Suppressor macrophage treated with lipopolysaccharide for 4 hours (primary cell): ENCODE measurements around the gene PKIB.
"Not testable (repeated sequence)": the region's sequence is repeated elsewhere in the genome, so short reads cannot be mapped to it uniquely, and the experiment has no call there.

ENCODE experiments used
- DNase-seq: peaks from one replicate; pipeline ENCODE4 v3.0.0-alpha.2; 2020

Gene PKIB

GRCh38 chr6:122621638-122622037 is 11.4 kb downstream of the PKIB start:
- no peak for DNase-seq

- DNase-seq: no peak
Observed at GRCh38 chr6:122622479-122622878, 12.3 kb downstream of the PKIB start.

- DNase-seq: no peak
Observed at GRCh38 chr6:122623279-122623678, 13.1 kb downstream of the PKIB start.

GRCh38 chr6:122624853-122625252 is 14.6 kb downstream of the PKIB start:
- DNase-seq: no peak

- DNase-seq: no peak
Observed at GRCh38 chr6:122628714-122629113, 18.5 kb downstream of the PKIB start.

GRCh38 chr6:122631571-122632249 is 21.5 kb downstream of the PKIB start:
- no peak for DNase-seq

- no peak for DNase-seq
Observed at GRCh38 chr6:122640366-122640765, 30.2 kb downstream of the PKIB start.

- no peak for DNase-seq
Observed at GRCh38 chr6:122641819-122642218, 31.6 kb downstream of the PKIB start.

GRCh38 chr6:122642604-122643003 is 32.4 kb downstream of the PKIB start:
- not testable (repeated sequence) for DNase-seq

- DNase-seq: no peak
Observed at GRCh38 chr6:122645256-122645655, 35.1 kb downstream of the PKIB start.

GRCh38 chr6:122647765-122648164 is 37.6 kb downstream of the PKIB start:
- no peak for DNase-seq

GRCh38 chr6:122648726-122649125 is 38.5 kb downstream of the PKIB start:
- peak; percentile 3 for DNase-seq

- DNase-seq: no peak
Observed at GRCh38 chr6:122649701-122650100, 39.5 kb downstream of the PKIB start.

GRCh38 chr6:122650403-122650802 is 40.2 kb downstream of the PKIB start:
- DNase-seq: no peak

GRCh38 chr6:122651031-122651430 is 40.8 kb downstream of the PKIB start:
- no peak for DNase-seq

- no peak for DNase-seq
Observed at GRCh38 chr6:122651604-122652003, 41.4 kb downstream of the PKIB start.

- DNase-seq: no peak
Observed at GRCh38 chr6:122652431-122652830, 42.2 kb downstream of the PKIB start.

- no peak for DNase-seq
Observed at GRCh38 chr6:122653094-122653493, 42.9 kb downstream of the PKIB start.

- no peak for DNase-seq
Observed at GRCh38 chr6:122654012-122654411, 43.8 kb downstream of the PKIB start.

- DNase-seq: no peak
Observed at GRCh38 chr6:122657601-122658000, 47.4 kb downstream of the PKIB start.

GRCh38 chr6:122660296-122660695 is 50.1 kb downstream of the PKIB start:
- DNase-seq: no peak

GRCh38 chr6:122663981-122664380 is 53.8 kb downstream of the PKIB start:
- no peak for DNase-seq

GRCh38 chr6:122665929-122666328 is 55.7 kb downstream of the PKIB start:
- DNase-seq: no peak

- no peak for DNase-seq
Observed at GRCh38 chr6:122666418-122666817, 56.2 kb downstream of the PKIB start.

- no peak for DNase-seq
Observed at GRCh38 chr6:122669418-122669817, 59.2 kb downstream of the PKIB start.
